Fibroblast of the aortic adventitia (primary cell): ENCODE data around the gene NRXN3. TPM values are rescaled to one million over a fixed set of nuclear protein-coding genes. Genes with fewer than 3 reads are reported as not detected.

Experiments used
- DNase-seq: peaks from one replicate; pipeline ENCODE4 v3.0.0-alpha.2; 2010; ENCODE audit warnings: low read depth
- H3K4me3 ChIP-seq: 2 replicates; pipeline ENCODE4 v1.5.1; 2011; ENCODE audit warnings: low read depth, mild to moderate bottlenecking, control low read depth, low read length, moderate library complexity
- total RNA-seq: library from RNA; depleted of rRNA; stranded (reverse); fragments of >200 nt; gene quantifications from 2 replicates; pipeline ENCODE4 v1.2.3, GENCODE V29; 2012; ENCODE audit warnings: low replicate concordance
- TF ChIP-seq, protein P1 (sequence below): IDR thresholded peaks from 2 replicates; pipeline ENCODE4 v1.5.1; 2011; ENCODE audit warnings: mild to moderate bottlenecking, low read length, control low read depth, inconsistent platforms; ENCODE audit not compliant: insufficient read depth

Gene NRXN3
- total RNA-seq, 1 donor: 0.18 TPM

GRCh38 chr14:79453276-79453675 lies 1283.1 kb downstream of the NRXN3 start:
- TF ChIP-seq, protein P1, sequence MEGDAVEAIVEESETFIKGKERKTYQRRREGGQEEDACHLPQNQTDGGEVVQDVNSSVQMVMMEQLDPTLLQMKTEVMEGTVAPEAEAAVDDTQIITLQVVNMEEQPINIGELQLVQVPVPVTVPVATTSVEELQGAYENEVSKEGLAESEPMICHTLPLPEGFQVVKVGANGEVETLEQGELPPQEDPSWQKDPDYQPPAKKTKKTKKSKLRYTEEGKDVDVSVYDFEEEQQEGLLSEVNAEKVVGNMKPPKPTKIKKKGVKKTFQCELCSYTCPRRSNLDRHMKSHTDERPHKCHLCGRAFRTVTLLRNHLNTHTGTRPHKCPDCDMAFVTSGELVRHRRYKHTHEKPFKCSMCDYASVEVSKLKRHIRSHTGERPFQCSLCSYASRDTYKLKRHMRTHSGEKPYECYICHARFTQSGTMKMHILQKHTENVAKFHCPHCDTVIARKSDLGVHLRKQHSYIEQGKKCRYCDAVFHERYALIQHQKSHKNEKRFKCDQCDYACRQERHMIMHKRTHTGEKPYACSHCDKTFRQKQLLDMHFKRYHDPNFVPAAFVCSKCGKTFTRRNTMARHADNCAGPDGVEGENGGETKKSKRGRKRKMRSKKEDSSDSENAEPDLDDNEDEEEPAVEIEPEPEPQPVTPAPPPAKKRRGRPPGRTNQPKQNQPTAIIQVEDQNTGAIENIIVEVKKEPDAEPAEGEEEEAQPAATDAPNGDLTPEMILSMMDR: no peak
- DNase-seq: no peak
- H3K4me3 ChIP-seq: no peak overlapping the region

DNA sequence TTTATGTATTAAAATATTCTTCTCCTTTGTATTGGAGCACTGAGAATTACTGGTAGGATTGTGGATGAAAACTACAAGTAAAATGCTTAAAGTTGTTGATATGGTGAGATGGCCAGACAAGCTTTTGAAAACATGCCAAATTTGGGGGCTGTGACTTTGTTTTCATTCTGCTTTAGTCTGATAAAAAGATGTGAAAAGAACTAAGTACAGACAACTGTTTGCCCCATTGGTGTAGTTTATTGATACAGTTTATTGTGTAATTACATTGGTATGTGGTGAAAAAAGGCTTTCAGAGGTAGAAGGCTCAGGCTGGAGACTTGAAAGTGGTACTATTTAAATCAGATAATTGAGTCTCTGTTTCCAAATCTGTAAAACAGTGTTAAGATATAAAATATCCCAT lies 1294.3 kb downstream of the NRXN3 start:
- no peak for DNase-seq
- TF ChIP-seq, protein P1: no peak
- H3K4me3 ChIP-seq: no peak overlapping the region

DNA sequence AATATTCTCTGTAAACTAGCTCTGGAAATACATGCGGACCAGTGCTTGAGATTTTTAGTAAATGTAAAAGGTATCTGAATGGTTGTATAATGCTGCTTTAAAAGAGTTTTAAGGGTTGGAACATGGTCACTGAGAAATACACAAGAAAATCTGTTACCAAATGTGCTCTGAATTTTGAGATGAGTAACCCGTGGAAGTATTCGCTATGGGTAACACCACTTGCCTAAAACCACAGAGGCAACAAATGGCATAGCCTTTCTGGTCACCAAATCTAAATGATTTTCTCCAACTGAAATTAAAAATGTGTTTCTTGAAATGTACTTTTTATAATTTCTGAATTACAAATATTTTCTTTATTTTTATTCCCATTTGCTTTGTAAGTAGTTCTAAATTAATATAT lies 1295.5 kb downstream of the NRXN3 start:
- no peak for DNase-seq
- TF ChIP-seq, protein P1: no peak
- H3K4me3 ChIP-seq: no peak overlapping the region

GRCh38 chr14:79466938-79467527 lies 1296.9 kb downstream of the NRXN3 start:
- no peak for DNase-seq
- TF ChIP-seq, protein P1: no peak
- no peak overlapping the region for H3K4me3 ChIP-seq

DNA sequence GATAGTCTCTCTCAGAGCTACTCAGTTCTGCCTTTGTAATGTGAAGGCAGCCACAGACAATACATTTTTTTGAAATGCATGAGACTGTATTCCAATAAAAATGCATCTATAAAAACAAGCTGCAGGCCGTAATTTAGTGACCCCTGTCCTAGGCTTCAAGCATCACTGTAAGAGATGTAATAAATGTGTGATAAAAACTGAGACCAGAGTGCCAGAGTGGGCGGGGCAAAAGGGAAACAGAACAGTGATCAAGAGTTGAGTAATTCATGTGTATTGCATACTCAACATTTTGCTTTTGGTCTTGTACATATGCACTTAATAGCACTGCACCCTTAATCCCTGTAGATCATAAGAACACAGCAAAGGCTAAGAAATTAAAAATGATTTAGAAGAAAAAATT lies 1297.7 kb downstream of the NRXN3 start:
- H3K4me3 ChIP-seq: no peak overlapping the region
- DNase-seq: no peak
- TF ChIP-seq, protein P1: no peak

DNA sequence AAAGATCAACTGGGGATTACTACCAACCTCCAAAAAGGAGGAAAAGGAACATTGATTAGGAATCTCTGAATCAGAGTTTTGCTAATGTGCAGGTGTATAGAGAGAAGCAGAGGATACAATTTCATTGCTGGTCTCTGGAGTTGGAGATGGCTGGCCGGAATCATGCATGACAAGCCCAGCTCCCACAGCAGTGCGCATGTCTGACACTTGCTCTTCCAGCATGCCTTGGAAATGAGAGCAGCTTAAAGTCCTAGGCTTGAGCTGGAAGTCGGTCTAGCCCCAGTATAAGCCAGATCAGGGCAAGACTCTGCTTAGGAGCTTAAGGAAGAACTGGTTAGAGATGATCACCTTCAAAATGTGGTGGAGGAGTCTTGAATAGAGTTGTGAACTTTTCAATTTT lies 1298.3 kb downstream of the NRXN3 start:
- no peak overlapping the region for H3K4me3 ChIP-seq

GRCh38 chr14:79473651-79474050 lies 1303.5 kb downstream of the NRXN3 start:
- DNase-seq: no peak
- TF ChIP-seq, protein P1: no peak
- no peak overlapping the region for H3K4me3 ChIP-seq

More for the DNA sequence above, 1298.3 kb downstream of the NRXN3 start:
- TF ChIP-seq, protein P1: no peak
- DNase-seq: no peak
